GM11168 (cell line): ENCODE results near the gene HOXA4.

Source experiments
- in situ Hi-C: fragments of 300-500 bp; cut with MboI; formaldehyde crosslinking; loops from one replicate; pipeline ENCODE4 v1.12.0; 2022; ENCODE audit warnings: low sequenced_read_pairs; ENCODE audit not compliant: unreplicated experiment

HOXA4 gene

GRCh38 chr7:27170426-27171324, 40.1 kb upstream of the HOXA4 start:
- in situ Hi-C loops = no loop called here

GRCh38 chr7:27169658-27170425, 39.3 kb upstream of the HOXA4 start:
- in situ Hi-C loops = no loop called here

GRCh38 chr7:27168265-27168947, 37.8 kb upstream of the HOXA4 start:
- in situ Hi-C loops = no loop called here

- in situ Hi-C loops = no loop called here
Measured at GRCh38 chr7:27167916-27168264, 37.3 kb upstream of the HOXA4 start.

GRCh38 chr7:27166531-27167505, 36.3 kb upstream of the HOXA4 start:
- in situ Hi-C loops = no loop called here

GRCh38 chr7:27165996-27166530, 35.5 kb upstream of the HOXA4 start:
- in situ Hi-C loops = no loop called here

GRCh38 chr7:27165089-27165995, 34.8 kb upstream of the HOXA4 start, which contains the start of gene HOXA9:
HOXA9 (minus strand) TSS chr7:27165537; CDS start chr7:27165457, 80 bp downstream.
- in situ Hi-C loops = no loop called here

GRCh38 chr7:27164367-27165088, 34.0 kb upstream of the HOXA4 start:
- in situ Hi-C loops = no loop called here

- in situ Hi-C loops = no loop called here
Measured at GRCh38 chr7:27164045-27164366, 33.4 kb upstream of the HOXA4 start.

GRCh38 chr7:27163288-27164044, 32.9 kb upstream of the HOXA4 start:
- in situ Hi-C loops = no loop called here

GRCh38 chr7:27162561-27163287, 32.2 kb upstream of the HOXA4 start:
- in situ Hi-C loops = no loop called here

GRCh38 chr7:27161721-27162560, 31.4 kb upstream of the HOXA4 start:
- in situ Hi-C loops = no loop called here

- in situ Hi-C loops = no loop called here
Measured at GRCh38 chr7:27161214-27161720, 30.7 kb upstream of the HOXA4 start.

- in situ Hi-C loops = no loop called here
Measured at GRCh38 chr7:27160546-27161213, 30.1 kb upstream of the HOXA4 start.

- in situ Hi-C loops = no loop called here
Measured at GRCh38 chr7:27160145-27160545, 29.6 kb upstream of the HOXA4 start.
